Neural progenitor cell (in vitro differentiated cells): Measurements from ENCODE around the gene C12orf75. TPM values are rescaled to one million over a fixed set of nuclear protein-coding genes. Genes with fewer than 3 reads are reported as not detected.

Experiments used
- DNase-seq: peaks from one replicate; pipeline ENCODE4 v3.0.0-alpha.2; 2016; ENCODE audit warnings: low spot score
- H2AFZ ChIP-seq: fragments of 200-600 bp; sonication (generic); replicated peaks from 2 replicates; pipeline ENCODE4 v1.6.1; 2016; ENCODE audit warnings: antibody characterized with exemption
- H3F3A ChIP-seq: fragments of 200-600 bp; sonication (generic); 2 replicates; pipeline ENCODE4 v1.6.1; 2016; ENCODE audit warnings: antibody characterized with exemption, low read depth
- H3K27ac ChIP-seq: fragments of 200-600 bp; sonication (generic); 2 replicates; pipeline ENCODE4 v1.5.1; 2016; ENCODE audit warnings: mild to moderate bottlenecking
- H3K27me3 ChIP-seq: fragments of 200-600 bp; sonication (generic); 2 replicates; pipeline ENCODE4 v1.6.1; 2016; ENCODE audit warnings: mild to moderate bottlenecking, moderate library complexity
- H3K36me3 ChIP-seq: fragments of 200-600 bp; sonication (generic); 2 replicates; pipeline ENCODE4 v1.5.1; 2016
- H3K4me1 ChIP-seq: fragments of 200-600 bp; sonication (generic); 2 replicates; pipeline ENCODE4 v1.6.1; 2016; ENCODE audit warnings: mixed run types
- H3K4me2 ChIP-seq: fragments of 200-600 bp; sonication (generic); 2 replicates; pipeline ENCODE4 v1.6.1; 2016
- H3K4me3 ChIP-seq: fragments of 200-600 bp; sonication (generic); 2 replicates; pipeline ENCODE4 v1.5.1; 2016
- H3K79me2 ChIP-seq: fragments of 200-600 bp; sonication (generic); 2 replicates; pipeline ENCODE4 v1.6.1; 2016; ENCODE audit warnings: low read depth
- H3K9ac ChIP-seq: fragments of 200-600 bp; sonication (generic); 2 replicates; pipeline ENCODE4 v1.6.1; 2016
- H3K9me3 ChIP-seq: fragments of 200-600 bp; sonication (generic); 2 replicates; pipeline ENCODE4 v1.5.1; 2016; ENCODE audit warnings: low read depth
- H4K20me1 ChIP-seq: fragments of 200-600 bp; sonication (generic); 2 replicates; pipeline ENCODE4 v1.6.1; 2016; ENCODE audit warnings: low read depth
- H3K27ac Mint-ChIP-seq: 3 replicates; pipeline ENCODE4 v1.8.0; 2021; ENCODE audit warnings: mixed read lengths
- H3K27me3 Mint-ChIP-seq: 2 replicates; pipeline ENCODE4 v1.8.0; 2022; ENCODE audit warnings: low read depth, mild to moderate bottlenecking, inconsistent platforms, moderate library complexity, mixed read lengths; ENCODE audit not compliant: insufficient read depth
- H3K36me3 Mint-ChIP-seq: 3 replicates; pipeline ENCODE4 v1.8.0; 2021; ENCODE audit warnings: mixed read lengths
- H3K4me1 Mint-ChIP-seq: 3 replicates; pipeline ENCODE4 v1.8.0; 2021; ENCODE audit warnings: mixed read lengths
- H3K4me3 Mint-ChIP-seq: 3 replicates; pipeline ENCODE4 v1.8.0; 2021; ENCODE audit warnings: mild to moderate bottlenecking, moderate library complexity, mixed read lengths
- H3K9me3 Mint-ChIP-seq: 3 replicates; pipeline ENCODE4 v1.8.0; 2020; ENCODE audit warnings: mixed read lengths
- EZH2 ChIP-seq: fragments of 200-600 bp; sonication (generic); IDR thresholded peaks from 2 replicates; pipeline ENCODE4 v1.6.1; 2017; ENCODE audit warnings: antibody characterized with exemption, mild to moderate bottlenecking, moderate library complexity
- EZH2phosphoT487 ChIP-seq: fragments of 200-600 bp; sonication (generic); IDR thresholded peaks from 2 replicates; pipeline ENCODE4 v1.6.1; 2017; ENCODE audit warnings: antibody characterized with exemption
- total RNA-seq: library from RNA; depleted of rRNA; stranded (reverse); fragments of >200 nt; gene quantifications from 2 replicates; pipeline ENCODE4 v1.2.3, GENCODE V29; 2015; ENCODE audit warnings: low replicate concordance
- TF ChIP-seq, protein P1 (sequence below): fragments of 200-600 bp; sonication (generic); IDR thresholded peaks from 2 replicates; pipeline ENCODE4 v1.5.1; 2017; ENCODE audit warnings: antibody characterized with exemption, mild to moderate bottlenecking

The C12orf75 gene
- total RNA-seq, 1 donor from 2014 or later, result 59.9 TPM

DNA sequence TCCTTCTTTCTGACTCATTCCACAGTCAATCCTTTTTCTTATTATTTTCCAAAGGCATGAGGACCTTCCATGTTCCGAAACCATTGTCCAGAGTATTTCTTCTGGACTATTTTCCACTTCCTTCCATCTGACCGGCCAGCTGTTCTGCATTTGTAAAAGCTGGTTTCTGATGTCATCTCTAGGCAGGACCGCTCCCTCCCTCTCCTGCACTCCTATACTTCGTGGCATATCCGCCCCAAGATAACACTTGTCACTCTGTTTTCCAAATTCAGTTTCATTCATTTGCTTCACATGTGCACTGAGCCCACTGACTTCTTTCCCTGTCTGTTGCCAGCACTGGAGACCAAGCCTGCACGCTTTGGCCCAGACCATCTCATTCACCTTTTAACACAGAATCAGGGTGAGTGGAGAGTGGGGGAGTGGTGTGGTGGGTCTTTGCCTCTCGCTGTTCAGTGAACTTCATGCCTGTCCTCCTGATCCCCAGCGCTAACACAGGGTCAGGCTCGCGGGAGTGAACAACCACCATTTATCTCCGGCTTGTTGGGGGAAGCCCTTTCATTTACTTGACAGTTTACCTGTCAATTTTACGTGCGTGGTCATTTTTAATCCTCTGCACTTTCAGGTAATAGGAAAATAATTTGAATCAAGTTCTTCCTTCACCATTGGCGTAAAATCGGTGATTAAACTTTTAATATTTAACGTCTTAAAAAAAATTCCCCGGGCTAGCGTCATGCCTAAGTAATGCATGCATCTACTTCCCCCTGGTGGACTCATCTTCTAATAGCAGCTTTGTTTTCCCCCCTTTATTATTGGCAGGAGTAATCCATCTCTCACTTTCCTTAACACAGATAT is 52.5 kb downstream of the C12orf75 start:
- no peaks in the 10 kb centered on the region for H3K79me2 ChIP-seq
- no peaks in the 10 kb centered on the region for H3K36me3 ChIP-seq
- Mint-ChIP-seq H3K27ac (no peak overlapping the region), H3K9me3 (no peaks in the 10 kb centered on the region), H3K36me3 (no peaks in the 10 kb centered on the region), H3K4me3 (no peak overlapping the region), H3K4me1 (no peaks in the 10 kb centered on the region), H3K27me3 (peaks cover 2% of the 10 kb centered on the region)
- peak; percentile 72 for DNase-seq
- no peaks in the 10 kb centered on the region for H3K9me3 ChIP-seq
- peak overlapping the region; percentile 17 for H3K4me2 ChIP-seq
- no peaks in the 10 kb centered on the region for H3K4me1 ChIP-seq
- no peak overlapping the region for H3K27ac ChIP-seq
- H3F3A ChIP-seq, result no peaks in the 10 kb centered on the region
- H3K9ac ChIP-seq, result no peak overlapping the region
- H4K20me1 ChIP-seq, result no peaks in the 10 kb centered on the region
- no peak overlapping the region for H2AFZ ChIP-seq
- H3K27me3 ChIP-seq, result no peaks in the 10 kb centered on the region
- TF ChIP-seq EZH2 (no peak), EZH2phosphoT487 (no peak)
- TF ChIP-seq, protein P1, sequence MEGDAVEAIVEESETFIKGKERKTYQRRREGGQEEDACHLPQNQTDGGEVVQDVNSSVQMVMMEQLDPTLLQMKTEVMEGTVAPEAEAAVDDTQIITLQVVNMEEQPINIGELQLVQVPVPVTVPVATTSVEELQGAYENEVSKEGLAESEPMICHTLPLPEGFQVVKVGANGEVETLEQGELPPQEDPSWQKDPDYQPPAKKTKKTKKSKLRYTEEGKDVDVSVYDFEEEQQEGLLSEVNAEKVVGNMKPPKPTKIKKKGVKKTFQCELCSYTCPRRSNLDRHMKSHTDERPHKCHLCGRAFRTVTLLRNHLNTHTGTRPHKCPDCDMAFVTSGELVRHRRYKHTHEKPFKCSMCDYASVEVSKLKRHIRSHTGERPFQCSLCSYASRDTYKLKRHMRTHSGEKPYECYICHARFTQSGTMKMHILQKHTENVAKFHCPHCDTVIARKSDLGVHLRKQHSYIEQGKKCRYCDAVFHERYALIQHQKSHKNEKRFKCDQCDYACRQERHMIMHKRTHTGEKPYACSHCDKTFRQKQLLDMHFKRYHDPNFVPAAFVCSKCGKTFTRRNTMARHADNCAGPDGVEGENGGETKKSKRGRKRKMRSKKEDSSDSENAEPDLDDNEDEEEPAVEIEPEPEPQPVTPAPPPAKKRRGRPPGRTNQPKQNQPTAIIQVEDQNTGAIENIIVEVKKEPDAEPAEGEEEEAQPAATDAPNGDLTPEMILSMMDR, result peak; percentile 92
- H3K4me3 ChIP-seq, result no peak overlapping the region

DNA sequence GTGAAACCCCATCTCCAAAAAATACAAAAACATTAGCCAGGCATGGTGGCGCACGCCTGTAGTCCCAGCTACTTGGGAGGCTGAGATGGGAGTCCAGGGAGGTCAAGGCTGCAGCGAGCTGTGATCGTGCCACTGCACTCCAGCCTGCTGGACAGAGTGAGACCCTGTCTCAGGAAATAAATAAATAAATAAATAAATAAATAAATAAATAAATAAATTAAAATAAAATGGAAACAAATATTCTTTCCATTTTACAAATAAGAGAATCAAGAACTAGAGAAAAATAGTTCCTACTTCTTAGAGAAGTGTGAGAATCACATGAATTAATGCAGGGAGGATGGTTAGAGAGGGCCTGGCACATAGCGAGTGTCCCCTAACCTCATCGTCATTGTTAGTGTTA is 53.7 kb downstream of the C12orf75 start:
- Histone ChIP-seq H3K79me2 (no peaks in the 10 kb centered on the region), H3F3A (no peaks in the 10 kb centered on the region), H2AFZ (no peak overlapping the region), H3K9ac (no peak overlapping the region), H3K4me3 (no peak overlapping the region), H3K27me3 (no peaks in the 10 kb centered on the region), H4K20me1 (no peaks in the 10 kb centered on the region), H3K4me1 (no peaks in the 10 kb centered on the region), H3K36me3 (no peaks in the 10 kb centered on the region), H3K9me3 (no peaks in the 10 kb centered on the region), H3K4me2 (no peak overlapping the region), H3K27ac (no peak overlapping the region)
- Mint-ChIP-seq H3K27ac (no peak overlapping the region), H3K4me3 (no peak overlapping the region), H3K4me1 (no peaks in the 10 kb centered on the region), H3K9me3 (no peaks in the 10 kb centered on the region), H3K36me3 (no peaks in the 10 kb centered on the region), H3K27me3 (peaks cover 2% of the 10 kb centered on the region)
- DNase-seq, result no peak
- TF ChIP-seq EZH2phosphoT487 (no peak), EZH2 (no peak)
- TF ChIP-seq, protein P1, result no peak

DNA sequence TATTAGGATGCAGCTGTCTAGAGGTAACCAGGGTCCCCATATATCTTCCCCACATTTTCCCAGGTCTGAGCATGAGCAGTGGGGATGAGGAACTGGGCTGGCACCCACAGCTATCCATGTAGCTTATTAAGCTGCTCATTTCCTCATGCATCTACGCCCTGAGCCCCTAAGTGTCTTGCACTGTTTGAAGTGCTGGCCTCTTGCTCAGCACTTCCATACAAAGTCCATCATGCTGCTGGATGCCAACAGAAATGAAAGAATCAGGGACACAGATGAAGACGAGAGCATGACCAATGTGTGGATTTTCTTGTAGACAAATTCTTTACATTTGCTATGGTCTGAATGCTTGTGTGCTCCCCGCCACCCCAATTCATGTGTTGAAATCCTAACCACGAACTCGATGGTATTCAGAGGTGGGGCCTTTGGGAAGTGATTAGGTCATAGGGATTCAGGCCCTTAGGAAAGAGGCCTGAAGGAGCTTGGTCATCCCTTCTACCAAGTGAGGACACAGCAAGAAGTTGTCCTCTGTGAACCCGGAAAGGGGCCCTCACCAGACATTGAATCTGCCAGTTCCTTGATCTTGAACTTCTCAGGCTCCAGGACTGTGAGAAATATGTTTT is 54.5 kb downstream of the C12orf75 start:
- Mint-ChIP-seq H3K27me3 (peaks cover 2% of the 10 kb centered on the region), H3K27ac (no peak overlapping the region), H3K36me3 (no peaks in the 10 kb centered on the region), H3K4me3 (no peak overlapping the region), H3K4me1 (no peaks in the 10 kb centered on the region), H3K9me3 (no peaks in the 10 kb centered on the region)
- Histone ChIP-seq H3K27ac (no peak overlapping the region), H3K4me2 (no peak overlapping the region), H3K27me3 (no peaks in the 10 kb centered on the region), H3K9me3 (no peaks in the 10 kb centered on the region), H3F3A (no peaks in the 10 kb centered on the region), H3K4me3 (no peak overlapping the region), H3K36me3 (no peaks in the 10 kb centered on the region), H3K4me1 (no peaks in the 10 kb centered on the region), H3K79me2 (no peaks in the 10 kb centered on the region), H3K9ac (no peak overlapping the region), H2AFZ (no peak overlapping the region), H4K20me1 (no peaks in the 10 kb centered on the region)
- TF ChIP-seq, protein P1, result no peak
- DNase-seq, result no peak
